ENCODE data around the gene NAV2.

The NAV2 gene

GRCh38 chr11:19712281-19713195, at the start of gene NAV2:
TSS of gene NAV2 (plus strand) at chr11:19712837. CDS start at chr11:19713696, 859 bp downstream.
- DNase-seq (ENCODE audit: extremely low read depth in 1 of 2, low read depth in 1 of 2) = peak; percentile 62

- no peak for DNase-seq (ENCODE audit: extremely low read depth in 1 of 2, low read depth in 1 of 2)
These were observed 49.4 kb upstream of the NAV2 start for GRCh38 chr11:19663206-19663605.

- no peak for DNase-seq (ENCODE audit: extremely low read depth in 1 of 2, low read depth in 1 of 2)
These were observed 47.6 kb upstream of the NAV2 start for GRCh38 chr11:19664886-19665548.

- no peak for DNase-seq (ENCODE audit: extremely low read depth in 1 of 2, low read depth in 1 of 2)
These were observed 45.7 kb upstream of the NAV2 start for GRCh38 chr11:19666951-19667350.

GRCh38 chr11:19669511-19669910, 43.1 kb upstream of the NAV2 start:
- no peak for DNase-seq (ENCODE audit: extremely low read depth in 1 of 2, low read depth in 1 of 2)

- DNase-seq (ENCODE audit: extremely low read depth in 1 of 2, low read depth in 1 of 2) = no peak
These were observed 42.4 kb upstream of the NAV2 start for GRCh38 chr11:19670030-19670791.

GRCh38 chr11:19672586-19673206, 39.9 kb upstream of the NAV2 start:
- no peak for DNase-seq (ENCODE audit: extremely low read depth in 1 of 2, low read depth in 1 of 2)

GRCh38 chr11:19673924-19674729, 38.5 kb upstream of the NAV2 start:
- DNase-seq (ENCODE audit: extremely low read depth in 1 of 2, low read depth in 1 of 2) = no peak

GRCh38 chr11:19674836-19675235, 37.8 kb upstream of the NAV2 start:
- no peak for DNase-seq (ENCODE audit: extremely low read depth in 1 of 2, low read depth in 1 of 2)

GRCh38 chr11:19675397-19675796, 37.2 kb upstream of the NAV2 start:
- DNase-seq (ENCODE audit: extremely low read depth in 1 of 2, low read depth in 1 of 2) = no peak

- no peak for DNase-seq (ENCODE audit: extremely low read depth in 1 of 2, low read depth in 1 of 2)
These were observed 35.9 kb upstream of the NAV2 start for GRCh38 chr11:19676475-19677380.

- DNase-seq (ENCODE audit: extremely low read depth in 1 of 2, low read depth in 1 of 2) = no peak
These were observed 35.1 kb upstream of the NAV2 start for GRCh38 chr11:19677381-19678080.

GRCh38 chr11:19679952-19680828, 32.4 kb upstream of the NAV2 start:
- no peak for DNase-seq (ENCODE audit: extremely low read depth in 1 of 2, low read depth in 1 of 2)

GRCh38 chr11:19680829-19681368, 31.7 kb upstream of the NAV2 start:
- DNase-seq (ENCODE audit: extremely low read depth in 1 of 2, low read depth in 1 of 2) = no peak

GRCh38 chr11:19683141-19683805, 29.4 kb upstream of the NAV2 start:
- no peak for DNase-seq (ENCODE audit: extremely low read depth in 1 of 2, low read depth in 1 of 2)

- DNase-seq (ENCODE audit: extremely low read depth in 1 of 2, low read depth in 1 of 2) = no peak
These were observed 28.7 kb upstream of the NAV2 start for GRCh38 chr11:19683862-19684491.

Data from stimulated activated CD8-positive, alpha-beta memory T cell treated with anti-CD3 and anti-CD28 coated beads, Interleukin-7, amount 100 ng/mL, for 48 hours (primary cell).